Left renal cortex interstitium (tissue), 4 donors: ENCODE data around the gene DDHD1. TPM values are rescaled to one million over a fixed set of nuclear protein-coding genes. Genes with fewer than 3 reads are reported as not detected.

Experiments
- DNase-seq, 4 donors: peaks; one replicate each; pipeline ENCODE4 v3.0.0-alpha.2; 2013; ENCODE audit warnings: low read depth in 4 of 4, low spot score in 2 of 4, missing footprints in 1 of 4
- polyA plus RNA-seq, 4 donors: library from polyadenylated mRNA; unstranded; fragments of 120-200 nt; gene quantifications; one replicate each; pipeline ENCODE4 v1.2.1, GENCODE V29; 2013; ENCODE audit not compliant: insufficient read length in 4 of 4

DDHD1 gene
- polyA plus RNA-seq, 4 donors = 7.7 to 15.6 (median 11.1) TPM

DNA sequence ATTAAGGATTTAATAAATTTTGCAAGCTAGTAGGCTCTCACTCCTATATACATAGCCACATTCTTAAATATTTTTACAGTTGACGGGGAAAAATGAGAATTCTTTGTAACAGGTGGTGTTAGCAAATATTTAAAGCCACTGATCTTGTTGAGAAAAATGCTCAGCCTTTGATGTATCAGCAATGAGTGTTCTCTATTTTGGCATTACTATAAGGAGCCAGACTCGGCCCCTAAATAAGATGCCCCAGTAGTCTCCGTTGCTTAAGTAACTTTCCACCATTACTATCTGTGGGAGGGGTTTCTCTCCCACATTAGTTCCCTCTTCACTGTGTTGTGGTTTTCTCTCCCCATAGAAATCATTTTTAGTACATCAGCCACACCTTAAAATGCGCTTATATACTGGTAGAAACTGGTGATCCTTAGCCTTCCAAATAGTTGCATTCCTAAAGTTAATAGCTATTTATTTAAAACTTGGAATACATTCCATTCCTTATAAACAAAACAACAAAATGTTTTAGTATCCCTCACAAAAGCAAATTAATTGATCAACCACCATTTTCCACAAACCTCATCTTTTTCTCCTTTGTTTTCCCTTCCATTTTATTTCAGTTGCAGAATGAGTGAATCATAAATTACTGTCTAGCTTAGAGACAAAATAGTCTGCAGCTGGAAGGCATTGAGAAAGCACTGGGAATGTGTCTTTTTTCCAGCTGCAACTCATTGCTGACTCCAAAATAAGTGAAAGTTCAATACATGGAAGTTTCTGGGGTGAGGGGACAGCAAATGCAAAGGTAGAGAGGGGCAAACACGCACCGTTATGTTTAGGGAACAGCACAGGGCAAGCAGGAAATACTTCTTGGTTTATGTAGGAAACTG lies 117.5 kb downstream of the DDHD1 start:
- no peak for DNase-seq

- no peak for DNase-seq
Observed at GRCh38 chr14:53034688-53035230, 118.4 kb downstream of the DDHD1 start.

GRCh38 chr14:53034036-53034435 lies 119.1 kb downstream of the DDHD1 start:
- DNase-seq = no peak

DNA sequence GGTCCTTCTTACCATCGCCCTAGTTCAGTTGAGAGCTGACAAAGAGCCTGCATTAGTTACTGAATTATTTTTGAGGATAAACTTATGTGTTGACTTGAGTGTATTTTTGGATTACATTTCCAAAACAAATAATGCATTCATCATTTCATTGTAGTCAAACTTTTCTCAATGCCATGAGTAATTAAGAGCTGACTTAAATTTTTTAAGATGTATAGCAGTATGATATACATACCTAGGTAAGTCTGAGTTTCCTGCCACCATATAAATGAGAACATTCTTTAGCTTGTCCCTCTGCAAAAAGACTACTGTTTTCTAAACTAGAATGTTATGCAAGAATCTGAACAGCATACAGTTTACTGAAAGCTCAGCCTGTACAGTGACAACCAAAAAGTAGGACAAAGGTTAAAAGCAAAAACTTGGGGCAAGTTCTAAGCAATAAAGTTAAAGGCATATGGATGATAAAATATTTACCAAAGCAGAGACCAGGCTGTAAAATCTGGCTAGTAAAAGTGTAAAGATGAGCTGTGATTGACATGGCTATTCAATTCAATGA lies 120.2 kb downstream of the DDHD1 start:
- no peak for DNase-seq

- DNase-seq = no peak
Observed at GRCh38 chr14:53032161-53032803, 120.8 kb downstream of the DDHD1 start.

GRCh38 chr14:53027562-53027961 lies 125.6 kb downstream of the DDHD1 start:
- no peak for DNase-seq

GRCh38 chr14:53027041-53027440 lies 126.1 kb downstream of the DDHD1 start:
- no peak for DNase-seq

GRCh38 chr14:53023325-53023724 lies 129.8 kb downstream of the DDHD1 start:
- no peak for DNase-seq

DNA sequence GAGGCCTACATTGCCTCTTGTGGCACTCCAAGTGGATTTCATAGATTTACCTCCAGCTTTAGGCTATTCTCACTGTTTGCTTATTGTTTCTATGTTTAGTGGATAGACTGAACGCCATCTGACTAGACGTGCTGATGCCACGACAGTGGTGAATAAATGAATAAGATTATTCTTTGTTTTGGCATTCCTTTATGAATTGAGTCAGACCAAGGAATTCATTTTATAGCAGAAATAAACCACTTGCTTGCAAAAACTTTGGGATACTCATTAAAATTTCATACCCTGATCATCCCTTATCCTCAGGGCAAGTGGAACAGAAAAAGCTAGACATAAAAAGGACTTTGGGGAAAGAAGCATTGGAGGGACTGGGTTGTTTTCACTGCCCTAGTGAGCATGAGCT lies 130.5 kb downstream of the DDHD1 start:
- DNase-seq = no peak

GRCh38 chr14:53020193-53020932 lies 132.8 kb downstream of the DDHD1 start:
- DNase-seq = no peak

- no peak for DNase-seq
Observed at GRCh38 chr14:53019406-53019805, 133.7 kb downstream of the DDHD1 start.

- DNase-seq = no peak
Observed at GRCh38 chr14:53017837-53018236, 135.3 kb downstream of the DDHD1 start.

- no peak for DNase-seq
Observed at GRCh38 chr14:53016919-53017318, 136.2 kb downstream of the DDHD1 start.

DNA sequence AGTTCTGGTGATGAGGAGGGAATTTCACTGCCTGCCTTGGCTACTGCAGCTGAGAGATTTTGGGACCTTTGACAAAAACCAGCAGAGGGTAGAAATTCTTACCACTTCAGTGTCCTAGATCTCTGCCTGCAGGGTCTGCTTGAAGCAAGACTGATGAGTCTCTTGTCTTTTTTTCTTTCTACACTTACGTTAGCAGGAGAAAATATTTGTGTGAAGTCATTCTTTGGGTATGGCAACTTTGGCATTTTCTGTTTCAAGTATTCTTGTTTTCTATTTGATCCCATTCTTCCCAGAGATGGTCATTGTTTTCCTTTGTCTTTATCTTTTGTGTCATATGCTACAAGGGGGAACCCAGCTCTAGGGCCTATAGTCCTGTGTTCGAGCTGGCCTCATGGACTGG lies 136.6 kb downstream of the DDHD1 start:
- DNase-seq = no peak

- DNase-seq = no peak
Observed at GRCh38 chr14:53011053-53011462, 142.1 kb downstream of the DDHD1 start.

DNA sequence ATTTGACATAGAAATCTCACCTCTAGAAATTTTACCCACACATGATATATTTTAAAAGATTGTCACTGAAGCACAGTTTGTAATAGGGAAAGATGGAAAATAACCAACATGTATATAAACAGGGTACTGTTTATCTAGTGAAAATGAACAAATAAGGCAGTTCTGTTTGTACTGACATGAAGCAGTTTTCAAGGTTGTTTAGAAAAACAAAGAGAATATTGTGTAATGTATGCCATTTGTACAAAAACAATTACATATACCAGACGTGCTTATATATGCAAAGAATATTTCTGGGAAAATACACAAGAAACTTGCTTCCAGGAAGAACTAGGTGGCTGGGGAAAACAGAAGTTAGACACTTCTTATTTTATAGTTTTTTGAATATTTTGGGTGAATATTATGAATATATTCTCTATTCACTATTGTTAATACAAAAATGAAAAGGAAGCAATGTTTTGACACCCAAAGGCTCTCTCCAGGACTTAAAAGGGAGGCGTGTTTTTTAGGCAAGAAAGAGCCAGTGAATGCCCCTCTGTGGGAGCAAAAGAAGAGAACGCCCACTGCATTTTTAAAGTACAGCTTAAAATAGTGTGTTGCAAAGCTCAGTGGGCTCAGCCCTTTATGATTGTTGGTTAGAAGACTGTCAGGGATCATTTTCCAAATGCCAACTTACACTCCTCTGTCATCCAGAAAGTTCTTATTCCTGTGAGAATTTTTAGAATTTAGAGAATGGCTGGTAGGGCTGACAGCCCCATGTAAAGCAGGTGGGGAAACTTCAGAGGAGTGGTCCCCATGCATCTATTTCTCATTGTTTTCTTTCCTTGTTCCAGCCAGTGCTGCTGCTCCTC lies 142.7 kb downstream of the DDHD1 start:
- DNase-seq = no peak

- no peak for DNase-seq
Observed at GRCh38 chr14:53006931-53007562, 146.1 kb downstream of the DDHD1 start.

GRCh38 chr14:53004976-53005375 lies 148.1 kb downstream of the DDHD1 start:
- no peak for DNase-seq

GRCh38 chr14:53003776-53004175 lies 149.3 kb downstream of the DDHD1 start:
- DNase-seq = no peak
